DMS153 treated with DMSO at 0.1 percent for 48 hours (cell line): ENCODE data around the gene EPS8L2.

ENCODE experiments used
- DNase-seq: peaks from one replicate; lab custom pipeline; 2025; ENCODE audit not compliant: unreplicated experiment; lab: John Stamatoyannopoulos, UW

The EPS8L2 gene

DNA sequence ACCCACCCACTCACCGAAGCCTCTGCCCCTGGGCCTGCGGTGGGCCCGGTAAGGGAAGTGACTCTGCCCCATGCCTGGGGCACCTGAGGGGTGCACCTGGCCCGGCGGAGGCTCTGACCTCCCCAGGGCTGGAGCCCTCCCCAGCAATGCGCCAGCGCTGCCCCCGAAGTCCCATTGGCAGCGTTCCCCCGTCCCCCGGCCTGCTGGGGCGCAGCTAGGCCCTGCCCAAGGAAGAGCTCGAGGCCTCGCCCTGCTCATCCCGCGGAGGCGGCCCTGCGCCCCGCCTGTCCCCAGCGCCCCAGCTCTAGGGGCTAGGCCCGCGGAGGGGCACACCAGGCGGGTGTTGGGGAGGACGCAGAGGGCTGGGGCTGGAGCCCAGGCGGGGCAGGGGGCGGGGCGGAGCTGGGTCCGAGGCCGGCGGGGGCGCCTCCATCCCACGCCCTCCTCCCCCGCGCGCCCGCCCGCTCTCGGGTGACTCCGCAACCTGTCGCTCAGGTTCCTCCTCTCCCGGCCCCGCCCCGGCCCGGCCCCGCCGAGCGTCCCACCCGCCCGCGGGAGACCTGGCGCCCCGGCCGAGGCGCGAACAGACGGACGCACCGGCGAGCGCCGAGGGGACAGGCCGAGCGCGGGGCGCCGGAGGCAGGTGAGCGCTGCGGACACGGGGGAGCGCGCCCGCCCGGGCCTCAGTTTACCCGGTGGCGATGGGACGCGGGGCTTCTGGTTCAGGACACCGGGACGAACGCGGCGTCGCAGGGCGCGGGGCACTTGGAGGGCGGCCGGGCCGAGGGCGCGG lies at the start of gene EPS8L2:
Gene EPS8L2 (plus strand): TSS at position 586 of the 793 bp plus-strand sequence. CDS start 3,177 bp downstream, outside the sequence.
- no peak for DNase-seq

- DNase-seq, result no peak
Observed at GRCh38 chr11:656426-656825, 49.6 kb upstream of the EPS8L2 start.

- DNase-seq, result no peak
Observed at GRCh38 chr11:656866-657265, 49.2 kb upstream of the EPS8L2 start.

- DNase-seq, result no peak
Observed at GRCh38 chr11:657691-658126, 48.3 kb upstream of the EPS8L2 start.

DNA sequence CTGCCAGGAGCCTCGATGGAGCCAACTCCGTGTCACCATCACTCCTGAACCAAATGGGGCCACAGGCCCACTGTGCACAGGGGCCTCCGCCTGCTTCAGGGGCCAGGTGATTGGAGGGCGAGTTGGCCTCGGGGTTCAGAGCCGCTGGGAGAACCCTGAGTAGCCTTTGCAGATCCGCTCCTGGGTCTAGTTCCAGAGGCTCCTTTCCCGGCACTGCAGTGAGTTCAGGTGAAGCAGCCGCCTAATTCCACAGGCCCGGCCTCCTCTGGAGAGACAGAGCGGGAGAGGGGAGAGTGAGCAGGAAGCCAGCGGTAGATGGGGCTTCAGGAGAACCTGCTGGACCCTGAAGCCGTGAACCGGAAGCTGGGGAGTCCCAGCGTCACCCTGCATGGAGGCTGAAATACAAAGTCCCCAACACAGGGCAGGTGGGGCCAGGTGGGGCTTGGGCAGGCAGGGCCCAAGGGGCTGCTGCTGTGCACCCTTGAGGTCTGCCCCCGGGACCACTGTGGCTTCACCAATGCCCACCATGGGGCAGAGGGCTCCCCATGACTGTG lies 46.4 kb upstream of the EPS8L2 start:
- no peak for DNase-seq

DNA sequence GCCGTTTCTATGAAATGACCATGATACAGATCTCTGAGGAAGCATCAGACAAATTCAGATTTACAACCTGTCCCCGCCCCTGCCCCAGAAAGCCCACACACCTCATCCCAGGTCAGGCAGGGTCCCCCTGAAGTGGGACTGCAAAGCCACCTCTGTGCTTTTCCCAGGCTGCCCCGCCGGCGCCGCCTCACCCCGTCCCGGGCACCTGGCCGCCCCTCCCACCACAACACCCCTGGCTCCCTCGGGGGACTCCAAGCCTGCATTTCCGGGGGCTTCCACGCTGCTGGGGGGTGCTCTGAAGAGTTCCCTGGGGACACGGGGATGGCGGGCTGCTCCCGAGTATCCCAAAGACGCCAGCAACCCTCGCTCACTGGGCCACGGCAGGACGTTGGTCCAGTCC lies 45.8 kb upstream of the EPS8L2 start:
- DNase-seq, result no peak

DNA sequence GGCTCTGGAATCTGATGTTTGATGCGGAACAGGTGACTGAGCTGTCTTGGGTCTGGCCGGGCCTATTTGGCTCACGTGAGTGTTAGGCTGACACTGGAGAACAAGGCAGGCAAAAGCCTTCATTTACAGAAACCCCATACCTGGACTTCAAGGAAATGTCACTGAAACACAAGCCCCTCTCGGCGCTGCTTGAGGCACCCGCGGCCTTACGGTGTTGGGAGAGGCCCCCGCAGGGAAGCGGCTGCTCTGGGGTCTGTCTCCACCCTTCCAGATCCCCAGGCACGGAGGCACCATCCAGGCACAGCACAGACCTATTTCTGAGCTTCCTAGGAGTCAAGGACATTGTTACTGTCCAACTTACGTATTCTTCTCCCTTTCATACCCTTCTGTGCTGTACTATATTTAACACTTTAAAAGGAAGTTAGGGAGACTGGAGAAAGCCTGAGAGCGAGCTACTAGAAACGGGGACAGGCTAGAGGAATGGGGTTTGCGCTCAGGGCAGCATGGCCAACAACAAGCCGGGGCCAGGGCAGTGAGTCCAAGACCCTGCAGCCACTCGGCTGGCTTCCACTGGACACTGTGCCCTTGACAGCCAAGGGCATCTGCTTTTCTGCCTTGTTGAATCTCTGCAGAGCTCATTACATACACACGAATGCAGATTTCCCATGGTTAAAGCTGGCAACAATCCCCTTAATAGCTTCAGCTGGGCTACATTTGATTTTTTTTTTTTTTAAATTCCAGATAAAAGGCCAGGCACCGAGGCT lies 45.2 kb upstream of the EPS8L2 start:
- DNase-seq, result no peak

DNA sequence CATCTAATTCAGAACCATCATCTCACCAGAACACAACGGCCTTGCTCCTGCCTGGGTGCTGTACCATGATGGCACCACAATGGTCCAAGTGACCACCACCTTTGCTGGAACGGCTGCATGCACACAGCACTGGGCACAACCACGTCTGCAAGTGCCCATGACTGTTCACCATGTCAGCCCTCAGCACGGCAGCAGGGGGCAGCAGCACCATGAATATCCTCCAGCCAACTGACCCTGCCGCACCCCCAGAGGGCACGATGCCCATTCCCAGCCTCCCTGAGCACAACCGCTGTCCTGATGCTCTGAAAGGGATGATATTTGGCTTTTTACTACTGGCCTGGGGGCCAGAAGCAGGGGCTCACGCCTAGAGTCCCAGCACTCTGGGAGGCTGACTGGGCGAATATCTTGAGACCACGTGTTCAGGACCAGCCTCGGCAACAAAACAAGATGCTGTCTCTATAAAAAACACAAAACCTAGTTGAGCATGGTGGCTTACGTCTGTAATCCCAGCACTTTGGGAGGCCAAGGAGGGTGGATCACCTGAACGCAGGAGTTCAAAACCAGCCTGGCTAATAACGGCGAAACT lies 43.2 kb upstream of the EPS8L2 start:
- DNase-seq, result peak; percentile 4

GRCh38 chr11:665062-665703 lies 40.8 kb upstream of the EPS8L2 start:
- DNase-seq, result no peak

- no peak for DNase-seq
Observed at GRCh38 chr11:665704-666281, 40.2 kb upstream of the EPS8L2 start.

- DNase-seq, result no peak
Observed at GRCh38 chr11:673866-674265, 32.2 kb upstream of the EPS8L2 start.

- DNase-seq, result no peak
Observed at GRCh38 chr11:674406-674805, 31.6 kb upstream of the EPS8L2 start.

GRCh38 chr11:678297-678696 lies 27.7 kb upstream of the EPS8L2 start:
- DNase-seq, result no peak

DNA sequence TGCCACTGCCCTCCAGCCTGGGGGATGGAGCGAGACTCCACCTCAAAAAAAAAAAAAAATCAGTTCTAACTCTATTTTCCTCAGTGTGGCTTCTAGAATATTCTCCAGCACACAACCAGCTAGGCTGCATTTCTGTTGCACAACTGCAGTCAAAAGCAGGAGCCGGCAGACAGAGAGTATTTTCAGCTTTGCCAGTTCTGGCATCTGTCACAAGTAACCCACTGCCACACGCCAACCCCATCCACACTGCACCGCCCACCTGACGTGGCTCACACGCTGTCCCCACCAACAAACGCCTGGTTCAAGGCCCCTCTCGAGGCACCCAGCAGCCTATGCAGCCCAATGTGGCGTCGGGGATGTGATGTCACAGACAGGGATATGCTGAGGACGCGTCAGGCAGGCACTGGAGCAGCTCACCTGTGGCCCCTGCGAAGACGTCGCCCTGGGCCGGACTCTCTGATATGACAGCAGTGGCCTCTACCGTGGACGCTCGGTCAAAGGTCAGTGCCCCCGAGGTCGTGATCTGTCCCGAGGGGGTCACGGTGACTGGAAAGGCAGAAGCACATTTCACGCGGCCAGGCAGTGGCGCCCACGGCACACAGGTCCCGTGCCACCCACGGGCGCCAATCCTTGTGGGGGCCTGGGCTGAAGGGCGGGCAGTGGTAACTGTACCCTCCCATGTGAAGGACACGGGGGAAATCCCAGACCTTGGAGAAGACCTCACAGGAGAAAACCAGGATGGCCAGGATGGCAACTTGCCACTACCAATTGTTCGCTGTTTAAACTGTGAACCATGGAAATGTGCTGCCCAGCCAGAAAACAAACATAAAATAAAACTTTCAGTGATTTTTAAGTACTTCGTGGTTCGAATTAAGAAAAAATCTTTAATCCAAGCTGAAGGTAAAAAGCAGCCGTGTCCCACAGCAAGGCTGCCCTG lies 26.5 kb upstream of the EPS8L2 start:
- DNase-seq, result no peak

- DNase-seq, result no peak
Observed at GRCh38 chr11:680476-680875, 25.6 kb upstream of the EPS8L2 start.

DNA sequence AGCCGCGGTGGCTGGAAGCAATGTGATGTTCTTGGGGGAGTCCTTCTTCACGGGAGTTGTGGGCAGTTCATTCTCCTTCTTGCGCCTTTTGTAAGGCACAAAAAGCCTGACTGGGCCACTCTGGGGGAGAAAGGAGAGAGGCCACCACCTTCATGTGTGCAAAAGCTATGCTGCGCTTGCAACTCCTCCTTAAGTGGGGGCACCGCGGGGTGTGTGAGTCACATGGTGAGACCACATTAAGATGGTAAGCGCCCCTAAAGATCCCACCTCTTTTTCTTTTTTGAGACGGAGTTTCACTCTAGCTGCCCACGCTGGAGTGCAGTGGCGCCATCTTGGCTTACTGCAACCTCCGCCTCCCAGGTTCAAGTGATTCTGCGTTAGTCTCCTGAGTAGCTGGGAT lies 25.1 kb upstream of the EPS8L2 start:
- no peak for DNase-seq

DNA sequence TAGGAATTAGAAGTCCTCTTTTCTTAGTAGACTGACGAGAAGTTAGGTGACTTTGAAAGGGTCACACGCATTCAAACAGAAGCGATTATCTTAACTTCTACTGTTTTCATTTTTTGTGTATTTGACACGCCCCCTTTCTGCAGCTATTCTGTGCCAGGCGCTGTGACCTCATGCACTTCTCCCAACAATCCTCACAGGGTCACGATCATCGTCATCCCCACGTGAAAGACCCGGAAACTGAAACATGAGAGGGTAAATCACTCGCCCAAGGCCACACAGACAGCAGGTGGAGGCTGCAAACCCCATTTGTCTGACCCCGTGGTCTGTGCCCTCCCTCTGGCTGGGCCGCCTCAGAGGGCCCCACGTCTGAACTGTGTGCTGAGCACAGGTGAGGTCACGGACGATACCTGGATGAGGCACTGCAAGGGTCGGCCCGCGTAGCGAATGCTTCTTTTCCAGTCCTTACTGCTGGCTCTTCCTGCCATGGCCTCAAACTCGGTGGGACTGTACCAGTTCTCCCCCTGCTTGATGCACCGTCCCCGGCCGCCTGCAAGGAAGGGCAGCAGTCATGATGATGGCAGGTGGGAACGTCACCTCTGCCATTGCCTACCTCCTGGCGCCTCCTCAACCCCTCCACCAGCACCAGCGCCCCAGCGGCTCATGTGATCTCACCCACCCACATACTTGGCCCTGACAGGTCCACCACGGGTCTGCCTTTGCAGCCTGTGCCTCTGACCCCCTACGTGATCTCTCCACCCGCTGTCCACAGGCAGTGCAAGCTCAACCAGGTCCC lies 19.4 kb upstream of the EPS8L2 start:
- DNase-seq, result no peak

GRCh38 chr11:687751-688150 lies 18.3 kb upstream of the EPS8L2 start:
- no peak for DNase-seq

DNA sequence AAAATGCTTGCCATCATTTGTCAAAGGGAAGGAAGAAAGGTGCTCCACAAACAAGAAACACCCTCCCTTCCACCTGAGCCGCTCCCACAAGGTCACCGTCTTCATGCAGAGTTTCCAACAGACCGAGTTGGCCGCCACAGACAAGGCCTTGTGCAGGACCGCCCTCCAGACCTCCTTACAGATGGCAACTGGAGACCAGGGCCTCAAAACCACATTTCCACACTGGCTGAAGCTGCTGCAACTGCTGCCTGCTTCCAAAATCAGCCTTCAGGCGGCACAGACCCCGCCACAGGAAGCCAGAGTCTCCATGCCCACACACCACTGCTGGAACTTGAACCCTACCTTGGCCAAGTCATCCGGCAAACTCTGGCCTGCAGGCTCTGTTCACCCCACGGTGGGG lies 17.4 kb upstream of the EPS8L2 start:
- DNase-seq, result no peak
